GM18508 (cell line): ENCODE data around the gene DAP.
"Not testable (repeated sequence)": the region's sequence is repeated elsewhere in the genome, so short reads cannot be mapped to it uniquely, and the experiment has no call there.

Experiments used
- ATAC-seq: cut with Tn5 transposase; IDR thresholded peaks from one replicate; pipeline ENCODE4 v1.9.1; 2021; ENCODE audit warnings: moderate number of reproducible peaks; ENCODE audit not compliant: insufficient read depth, unreplicated experiment

Gene DAP

DNA sequence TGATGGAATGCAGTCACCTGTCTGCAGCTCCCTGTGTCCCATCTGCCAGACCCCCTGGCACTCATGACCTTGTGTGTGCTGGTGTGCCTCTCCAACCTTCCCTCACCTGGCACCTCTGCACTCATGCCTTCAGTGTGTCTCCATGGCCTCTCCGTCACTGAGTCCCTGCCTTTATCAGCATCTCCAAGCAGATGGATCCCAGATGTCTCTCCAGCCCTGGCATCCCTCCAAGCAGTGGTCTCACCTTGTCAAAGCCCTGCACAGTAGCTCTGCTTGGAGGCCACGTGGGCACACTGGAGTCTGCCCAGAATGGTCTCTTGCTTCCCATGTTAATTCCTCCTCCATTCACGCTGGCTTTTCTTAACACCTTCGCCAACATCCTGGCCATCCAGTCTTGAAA, 84.8 kb downstream of the DAP start:
- ATAC-seq = no peak

DNA sequence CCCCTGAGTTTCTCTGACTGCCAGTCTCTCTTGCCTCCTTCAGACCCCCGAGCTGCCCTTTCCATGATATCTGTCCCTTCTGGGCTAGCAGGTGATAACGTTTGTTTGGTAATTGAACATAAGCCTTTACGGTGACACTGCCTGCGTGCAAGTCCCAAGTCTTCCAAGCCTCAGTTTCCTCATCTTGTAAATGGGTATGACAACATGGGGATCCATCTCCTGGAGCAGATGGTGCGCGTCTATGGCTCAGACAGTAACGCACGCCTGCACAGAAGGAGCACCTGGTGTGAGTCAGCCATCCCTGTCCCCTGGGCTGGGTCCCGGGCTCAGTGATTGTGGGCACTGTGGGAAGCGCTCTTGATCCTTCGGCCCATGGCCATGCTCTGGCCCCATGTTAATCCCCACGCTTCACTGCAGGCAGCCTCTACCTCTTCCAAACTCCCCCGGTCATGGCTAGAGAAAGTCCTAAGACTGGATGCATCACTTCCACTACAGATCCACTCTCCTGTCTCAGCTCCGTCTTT, 85.8 kb downstream of the DAP start:
- ATAC-seq = no peak

DNA sequence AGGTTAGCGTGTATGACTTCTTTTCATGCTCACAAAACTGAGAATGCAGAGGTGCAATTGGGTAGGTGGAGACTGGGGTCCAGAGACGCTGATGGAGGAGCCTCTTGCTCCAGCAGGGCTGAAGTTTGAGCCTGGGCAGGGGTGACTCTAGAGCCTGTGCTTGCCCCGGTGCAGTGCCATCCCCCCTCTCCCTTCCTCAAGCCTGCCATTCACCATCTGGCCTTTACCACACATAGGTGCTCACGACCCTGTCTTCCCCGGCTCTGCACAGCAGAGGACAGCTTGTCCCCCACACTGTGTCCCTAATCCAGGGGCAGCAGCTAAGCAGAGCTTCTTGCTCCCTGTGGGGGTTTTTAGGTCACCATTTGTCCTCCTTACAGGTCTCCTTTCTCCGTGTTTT, 86.5 kb downstream of the DAP start:
- ATAC-seq = no peak

DNA sequence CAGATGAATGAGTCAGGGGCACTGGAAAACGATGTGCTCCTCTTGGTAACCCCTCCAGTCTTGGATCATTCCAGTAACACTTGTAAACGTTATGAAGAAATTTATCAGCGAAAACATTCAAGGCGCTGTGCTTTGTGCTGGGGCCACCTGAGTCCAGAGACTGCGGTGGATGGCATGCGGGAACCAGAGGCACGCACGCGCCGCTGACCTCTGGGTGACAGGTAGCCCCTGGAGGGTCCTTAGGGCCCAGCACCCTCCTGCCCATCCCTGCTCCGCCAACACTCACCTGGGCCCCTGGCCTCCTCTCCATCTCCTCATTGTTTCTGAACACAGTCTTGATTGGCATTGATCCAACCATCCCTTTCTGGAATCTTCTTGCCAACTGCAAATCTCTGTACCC, 86.9 kb downstream of the DAP start:
- ATAC-seq = no peak

DNA sequence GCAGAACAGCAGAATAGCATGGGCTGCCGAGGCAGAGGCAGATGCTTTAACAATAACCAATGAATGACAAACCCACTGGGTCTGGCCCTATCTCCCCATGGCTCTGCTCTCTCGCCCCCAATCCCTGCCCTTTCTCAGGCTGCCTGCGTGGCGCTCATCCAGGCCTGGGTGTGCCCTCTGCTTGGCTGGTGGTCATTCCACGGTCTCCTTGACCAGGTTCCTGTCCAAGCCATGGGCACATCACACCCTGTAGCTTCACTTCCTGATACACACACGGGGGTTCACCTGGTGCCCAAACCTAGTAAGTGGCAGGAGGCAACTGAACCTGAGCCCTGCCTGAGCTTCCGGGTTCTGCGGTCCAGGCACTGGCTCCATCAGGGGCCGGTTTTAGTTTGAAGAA, 87.6 kb downstream of the DAP start:
- ATAC-seq = no peak

DNA sequence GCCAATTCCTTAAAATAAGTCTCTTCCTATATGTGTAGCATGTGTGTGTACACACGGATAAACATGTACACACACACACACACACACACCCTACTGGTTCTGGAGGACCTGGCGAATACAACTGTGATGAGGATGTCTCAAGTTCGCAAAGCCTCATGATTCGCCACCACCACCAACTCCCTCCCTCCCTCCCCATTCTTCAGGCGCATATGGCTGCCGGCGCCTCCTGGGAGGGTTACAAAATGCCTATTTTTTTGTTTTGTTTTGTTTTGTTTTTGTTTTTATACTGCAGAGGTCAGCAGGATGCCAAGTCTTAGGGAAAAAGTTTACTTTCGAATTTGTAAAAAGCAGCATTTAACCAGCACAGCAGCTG, 88.0 kb downstream of the DAP start:
- no peak for ATAC-seq

DNA sequence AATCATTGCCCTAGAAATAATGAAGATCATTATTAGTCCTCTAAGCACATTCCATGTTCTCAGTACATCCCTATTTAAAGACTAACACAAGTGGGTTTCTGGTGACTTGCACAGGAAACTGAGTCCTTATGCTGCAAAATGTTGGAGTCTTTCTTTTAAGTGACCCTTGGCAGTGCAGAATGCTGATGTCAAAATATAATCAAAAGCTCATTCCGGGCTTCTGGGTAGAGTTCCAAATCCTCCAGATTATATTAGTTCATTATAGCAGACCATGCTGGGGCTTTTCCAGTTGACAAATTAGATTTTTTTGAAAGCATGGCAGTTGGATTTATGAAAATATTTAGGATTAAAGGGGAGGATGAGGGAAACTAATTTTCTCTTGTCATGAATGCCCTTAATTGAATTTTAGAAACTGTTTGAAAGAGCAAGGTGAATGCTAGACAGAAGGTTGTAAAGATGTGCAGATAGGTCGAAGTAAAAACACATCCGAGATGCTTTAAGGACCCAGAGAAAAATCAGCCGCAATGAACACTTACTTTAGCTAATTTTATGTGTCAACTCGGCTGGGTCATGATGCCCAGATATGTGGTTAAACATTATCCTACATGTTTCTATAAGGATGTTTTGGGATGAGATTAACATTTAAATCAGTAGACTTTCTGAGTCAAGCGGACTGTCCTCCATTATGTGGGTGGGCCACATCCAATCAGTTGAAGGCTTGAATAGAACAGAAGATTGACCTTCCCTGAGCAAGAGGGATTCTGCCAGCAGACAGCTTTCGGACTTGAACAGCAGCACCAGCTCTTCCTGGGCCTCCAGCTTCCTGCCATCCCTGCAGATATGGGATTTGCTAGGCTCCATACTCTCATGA, 88.7 kb downstream of the DAP start:
- no peak for ATAC-seq

DNA sequence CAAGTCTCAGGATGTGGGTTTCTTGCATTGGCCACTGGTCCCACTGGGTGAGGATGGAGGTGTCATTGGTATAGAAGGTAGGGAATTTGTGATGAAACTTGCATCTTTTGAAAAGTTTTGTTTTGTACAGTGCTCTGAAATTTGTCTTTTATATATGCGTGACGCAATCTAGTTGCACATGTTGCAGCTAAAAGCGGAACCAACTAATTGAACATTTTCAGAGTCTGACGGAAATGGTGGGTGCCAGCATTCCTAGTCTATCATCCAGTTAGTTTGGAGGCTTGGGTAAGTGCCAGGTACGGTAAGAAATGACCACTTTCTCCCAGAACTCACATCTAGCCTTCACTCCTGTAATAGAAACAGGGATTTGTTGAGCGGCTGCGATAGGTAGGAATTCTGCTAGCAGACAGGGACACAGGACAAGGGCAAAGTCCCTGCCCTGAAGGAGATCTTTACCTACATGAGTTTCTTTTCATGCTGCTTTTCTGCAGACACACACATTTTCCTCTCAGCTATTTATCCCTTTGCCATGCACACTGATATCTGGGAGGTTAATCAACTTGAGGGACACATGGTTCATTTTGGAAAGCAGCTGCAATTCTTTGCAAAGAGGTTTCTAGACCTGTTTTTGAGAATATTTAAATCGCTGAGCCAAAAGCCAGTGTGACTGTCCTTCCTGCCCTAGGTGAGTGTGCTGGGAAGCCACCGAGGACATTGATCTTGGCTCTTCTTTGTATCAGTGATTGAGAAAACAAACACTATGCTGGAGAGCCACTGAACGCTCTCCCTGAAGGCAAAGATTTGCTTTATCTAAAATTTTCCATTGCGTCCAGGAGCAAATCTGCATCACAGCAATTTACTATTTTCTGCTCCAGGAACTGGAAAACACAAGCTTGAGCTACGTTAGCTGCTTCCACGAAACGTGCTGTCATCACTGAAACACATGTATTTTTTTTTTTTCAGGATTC, 89.7 kb downstream of the DAP start:
- no peak for ATAC-seq

DNA sequence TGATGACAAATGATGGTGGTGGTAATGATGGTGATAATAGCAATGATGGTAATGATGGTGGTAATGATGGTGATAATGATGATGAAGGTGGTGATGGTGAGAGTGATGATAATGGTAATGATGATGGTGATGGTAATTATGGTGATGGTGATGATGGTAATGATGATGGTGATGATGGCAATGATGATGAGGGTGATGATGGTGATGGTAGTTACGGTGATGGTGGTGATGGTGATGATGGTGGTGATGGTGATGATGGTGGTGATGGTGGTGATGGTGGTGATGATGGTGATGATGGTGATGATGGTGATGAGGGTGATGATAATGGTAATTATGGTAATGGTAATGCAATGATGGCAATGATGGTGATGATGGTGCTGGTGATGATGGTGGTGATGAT, 91.1 kb downstream of the DAP start:
- no peak for ATAC-seq

DNA sequence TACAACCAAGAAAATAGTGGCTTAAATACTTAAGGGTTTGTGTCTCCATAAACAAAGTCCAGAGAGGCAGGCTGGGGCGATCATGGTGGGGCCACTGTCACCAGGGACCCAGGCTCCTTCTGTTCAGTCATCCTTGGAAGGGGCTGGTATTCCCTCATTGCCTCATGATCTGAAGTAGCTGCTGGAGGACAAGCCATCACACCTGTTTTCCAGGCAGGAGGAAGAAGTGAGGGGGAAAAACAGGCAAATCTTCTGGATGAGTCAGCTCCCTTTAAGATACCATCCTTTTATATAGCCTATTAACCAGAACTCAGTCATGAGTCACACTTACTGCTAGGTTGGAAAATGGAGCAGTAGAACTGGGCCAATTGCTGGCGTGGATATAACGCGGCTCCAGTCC, 92.3 kb downstream of the DAP start:
- no peak for ATAC-seq

DNA sequence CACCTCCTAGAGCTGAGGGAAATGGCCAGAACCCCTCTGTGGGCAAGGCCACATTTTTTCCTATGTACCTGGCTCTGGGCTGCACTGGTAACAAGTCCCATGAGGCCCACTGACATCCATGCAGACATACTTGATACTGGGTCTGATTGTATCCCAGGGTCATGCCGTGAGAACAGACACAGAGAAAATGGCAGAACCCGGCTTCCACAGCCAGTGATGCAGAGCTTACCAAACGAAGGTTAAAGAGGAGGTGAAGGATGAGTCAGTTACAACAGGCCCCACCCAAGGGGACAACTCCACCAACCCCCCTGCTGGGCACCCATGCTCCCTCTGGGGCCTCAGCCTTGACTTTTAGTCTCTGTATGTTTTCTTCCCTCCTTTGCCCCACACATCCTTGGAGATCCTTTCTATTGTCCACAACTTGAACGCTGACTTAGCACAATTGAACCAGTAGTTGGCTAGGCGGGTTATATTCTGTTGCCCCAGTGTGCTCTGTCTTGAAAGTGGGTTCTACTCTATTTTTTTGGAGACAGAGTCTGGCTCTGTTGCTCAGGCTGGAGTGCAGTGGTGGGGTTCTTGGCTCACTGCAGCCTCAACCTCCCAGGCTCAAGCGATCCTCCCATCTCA, 93.5 kb downstream of the DAP start:
- no peak for ATAC-seq

DNA sequence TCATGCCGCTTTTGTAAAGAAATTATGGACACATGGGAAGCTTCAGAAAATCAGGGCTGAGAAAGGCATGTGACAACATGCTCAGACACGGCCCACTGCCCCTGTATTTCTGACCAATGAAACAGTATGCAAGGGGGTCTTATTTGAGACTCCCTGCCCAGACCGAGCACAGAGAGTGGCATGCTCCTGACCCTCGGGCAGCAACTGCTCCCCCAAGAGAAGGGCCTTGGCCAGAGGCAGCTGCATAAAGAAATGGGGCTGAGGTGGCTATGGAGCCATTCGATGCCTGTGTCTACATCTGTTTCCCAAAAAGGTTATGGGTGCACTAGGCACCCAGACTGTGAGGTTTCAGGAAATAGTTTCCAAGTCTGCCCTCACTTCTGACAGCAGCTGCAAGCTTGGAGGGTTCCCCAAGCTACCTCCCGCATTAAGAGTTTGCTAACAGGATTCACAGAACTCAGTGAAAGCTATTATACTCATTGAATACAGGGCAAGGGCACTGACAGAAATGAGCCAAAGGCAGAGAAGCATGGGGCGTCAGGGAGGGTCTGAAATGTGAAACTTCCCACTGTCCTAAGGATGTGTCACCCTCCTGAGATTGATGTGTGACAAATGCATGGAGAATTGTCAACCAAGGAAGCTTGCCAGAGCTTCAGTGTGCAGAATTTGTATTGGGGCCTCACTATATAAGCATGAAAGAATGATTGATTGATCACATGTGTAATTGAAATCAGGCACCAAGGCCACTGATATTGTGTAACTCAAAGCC, 94.3 kb downstream of the DAP start:
- ATAC-seq = no peak

DNA sequence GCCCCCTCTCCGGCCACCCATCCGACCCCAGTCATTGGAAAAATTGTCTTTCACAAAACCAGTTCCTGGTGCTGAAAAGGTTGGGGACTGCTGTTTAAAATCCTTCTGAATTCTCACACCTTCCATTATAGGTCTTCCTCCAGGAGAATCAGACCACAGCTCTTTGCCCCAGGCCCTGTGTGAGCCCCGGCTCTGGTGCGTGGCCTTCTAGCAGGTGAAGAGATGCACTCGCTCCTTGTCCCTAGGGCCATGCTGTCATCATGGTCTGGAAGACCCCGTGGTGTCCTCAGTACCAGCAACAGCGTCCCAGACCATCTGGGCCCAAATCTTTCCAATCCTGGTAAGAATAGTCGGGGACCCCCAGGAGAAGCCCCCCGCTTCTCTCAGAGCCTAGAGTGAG, 95.2 kb downstream of the DAP start:
- no peak for ATAC-seq

DNA sequence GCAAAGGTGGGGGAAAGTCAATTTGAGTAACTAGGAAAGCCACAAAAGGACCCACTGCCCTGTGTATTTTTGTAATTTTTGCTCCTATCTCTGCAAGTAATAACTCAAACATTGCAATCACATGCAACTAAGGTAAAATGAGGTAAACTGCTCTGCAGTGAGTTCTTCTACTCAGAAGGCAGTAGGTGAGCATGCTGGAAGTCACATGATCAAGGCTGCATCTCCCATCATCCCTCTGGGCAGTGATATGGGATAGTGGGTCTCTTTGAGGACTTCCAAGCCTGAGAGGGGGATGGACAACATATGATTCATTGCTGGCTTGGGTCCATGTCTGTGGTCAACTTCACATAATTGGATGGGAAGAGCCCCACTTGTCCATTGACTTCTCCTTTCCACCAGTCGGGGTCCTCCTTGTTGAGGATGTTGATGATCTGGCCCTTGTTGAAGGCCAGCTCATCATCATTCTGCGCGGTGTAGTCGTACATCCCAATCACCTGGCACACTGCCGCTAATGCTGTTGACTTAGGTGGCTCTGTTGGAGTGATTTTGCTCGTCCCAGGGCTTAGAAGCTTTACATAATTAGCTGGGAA, 96.8 kb downstream of the DAP start:
- not testable (repeated sequence) for ATAC-seq

DNA sequence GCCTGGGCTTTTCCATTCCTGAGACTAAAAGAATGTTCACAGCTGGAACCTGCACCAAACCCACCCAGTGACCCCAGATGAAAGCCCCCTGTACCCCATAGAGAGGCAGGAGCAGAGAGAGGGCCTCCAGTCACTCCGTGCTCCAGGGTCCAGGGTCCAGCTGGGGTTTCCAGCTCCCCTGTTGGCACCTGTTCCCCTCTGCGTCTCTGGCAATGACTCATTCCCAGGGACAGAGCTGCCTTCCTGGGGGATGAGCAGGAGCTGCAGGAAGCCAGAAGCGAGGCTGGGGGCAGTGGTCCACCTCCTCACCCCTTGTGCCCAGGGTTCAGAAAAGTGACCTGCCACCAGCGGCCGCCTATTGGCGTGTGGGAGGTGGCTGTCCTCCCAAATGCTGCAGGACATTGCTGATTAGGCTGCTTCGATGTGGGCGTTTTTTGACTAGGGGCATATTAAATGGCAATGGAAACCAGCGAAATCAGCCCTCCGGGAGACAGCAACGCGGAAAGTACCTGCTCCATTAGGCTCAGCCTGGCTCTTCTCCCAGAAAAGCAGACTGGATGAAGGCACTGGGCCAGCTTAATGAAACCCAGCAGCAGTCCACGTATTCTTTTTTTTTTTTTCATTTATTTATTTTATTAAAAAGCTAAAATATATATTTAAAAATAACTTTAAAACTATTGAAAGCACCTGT, 97.4 kb downstream of the DAP start:
- ATAC-seq = no peak

DNA sequence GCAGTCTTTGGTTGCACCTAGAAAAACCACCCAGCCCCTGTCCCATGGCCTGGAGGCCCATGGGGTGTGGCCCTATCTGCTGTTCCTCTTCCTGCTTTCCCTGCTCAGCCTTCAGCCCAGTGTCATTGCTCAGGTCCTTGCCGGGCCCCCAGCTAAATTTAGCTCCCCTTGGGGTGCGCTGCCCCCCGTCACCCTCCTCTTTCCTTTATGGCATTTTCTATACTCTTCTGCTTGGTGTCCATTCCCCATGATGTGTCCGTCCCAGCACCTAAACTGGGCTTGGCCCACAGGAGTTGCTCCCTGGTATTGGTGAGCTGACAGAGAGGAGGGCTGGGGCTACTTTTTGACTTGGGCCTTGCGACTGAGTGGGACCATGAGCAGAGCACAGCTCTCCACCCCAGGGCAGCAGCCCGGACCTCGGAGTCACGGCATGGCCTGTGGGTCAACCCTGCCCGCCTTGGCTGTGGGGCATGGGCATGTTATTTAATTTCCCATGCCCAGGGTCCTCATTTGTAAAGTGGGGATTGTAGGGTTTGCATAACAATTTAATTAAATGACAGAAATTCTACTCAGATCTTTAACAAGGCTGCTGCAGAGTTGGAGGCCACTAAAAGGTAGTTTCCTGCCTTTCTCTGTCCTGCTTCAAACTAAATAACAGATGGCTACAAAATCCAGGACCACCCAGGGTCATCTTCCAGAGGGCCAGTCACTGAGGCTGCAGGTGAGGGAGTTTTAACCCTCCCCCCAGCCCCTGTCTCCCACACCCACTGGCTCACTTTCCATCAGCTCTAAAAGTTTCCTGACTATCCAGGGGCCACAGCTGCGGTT, 98.2 kb downstream of the DAP start:
- no peak for ATAC-seq

DNA sequence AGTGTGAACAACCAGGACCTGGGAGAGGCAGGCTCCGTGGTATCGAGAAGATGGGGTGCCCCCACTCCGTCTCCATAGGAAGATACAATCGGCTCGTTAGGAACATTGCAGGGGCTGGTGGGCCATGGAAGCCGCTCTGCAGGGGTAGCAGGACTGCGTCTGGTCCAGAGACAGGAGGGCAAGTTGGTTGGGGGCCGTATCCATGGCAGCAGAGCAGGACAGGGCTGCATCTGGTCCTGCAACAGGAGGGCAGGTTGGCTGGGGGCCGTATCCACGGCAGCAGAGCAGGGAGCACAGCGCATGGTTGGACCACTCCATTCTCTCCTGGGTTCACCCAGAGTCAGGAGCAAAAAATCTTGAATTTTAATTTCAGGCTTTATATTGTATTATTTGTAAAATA, 99.0 kb downstream of the DAP start:
- ATAC-seq = no peak

DNA sequence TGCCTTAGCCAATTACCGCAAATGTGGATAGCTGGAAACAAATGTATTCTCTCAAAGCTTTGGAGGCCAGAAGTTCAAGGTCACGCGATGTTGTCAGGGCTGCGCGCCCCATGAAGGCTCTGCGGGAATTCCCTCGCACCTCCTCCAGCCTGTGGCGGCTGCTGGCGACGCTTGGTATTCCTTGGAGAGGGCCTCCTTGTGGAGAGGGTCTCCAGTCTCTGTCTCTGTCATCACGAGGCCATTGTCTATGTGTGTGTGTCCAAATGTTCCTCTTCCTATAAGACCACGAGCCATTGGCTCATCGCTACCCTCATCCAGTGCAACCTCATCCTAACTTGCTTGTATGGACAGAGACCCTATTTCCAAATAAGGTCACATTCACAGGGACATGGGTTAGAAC, 99.6 kb downstream of the DAP start:
- ATAC-seq = no peak
